ENCODE results near the gene CCNG2.

Gene CCNG2

DNA sequence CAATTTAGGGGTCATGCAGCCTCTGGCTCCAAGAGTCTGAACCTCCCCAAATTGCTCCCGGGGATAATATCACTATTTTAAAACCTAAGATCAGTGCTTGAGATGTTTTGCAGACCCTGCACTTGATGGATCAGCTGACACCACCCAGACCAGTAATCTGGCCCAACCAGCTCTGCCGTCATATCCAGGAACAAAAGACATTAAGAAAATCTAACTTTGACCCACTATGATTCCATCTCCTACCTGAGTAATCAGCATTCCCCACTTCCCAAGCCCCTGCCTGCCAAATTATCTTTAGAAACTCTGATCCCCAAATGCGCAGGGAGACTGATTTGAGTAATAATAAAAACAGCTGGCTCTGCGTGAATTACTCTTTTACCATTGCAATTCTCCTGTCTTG is 34.4 kb upstream of the CCNG2 start:
- TF ChIP-seq, protein P1, sequence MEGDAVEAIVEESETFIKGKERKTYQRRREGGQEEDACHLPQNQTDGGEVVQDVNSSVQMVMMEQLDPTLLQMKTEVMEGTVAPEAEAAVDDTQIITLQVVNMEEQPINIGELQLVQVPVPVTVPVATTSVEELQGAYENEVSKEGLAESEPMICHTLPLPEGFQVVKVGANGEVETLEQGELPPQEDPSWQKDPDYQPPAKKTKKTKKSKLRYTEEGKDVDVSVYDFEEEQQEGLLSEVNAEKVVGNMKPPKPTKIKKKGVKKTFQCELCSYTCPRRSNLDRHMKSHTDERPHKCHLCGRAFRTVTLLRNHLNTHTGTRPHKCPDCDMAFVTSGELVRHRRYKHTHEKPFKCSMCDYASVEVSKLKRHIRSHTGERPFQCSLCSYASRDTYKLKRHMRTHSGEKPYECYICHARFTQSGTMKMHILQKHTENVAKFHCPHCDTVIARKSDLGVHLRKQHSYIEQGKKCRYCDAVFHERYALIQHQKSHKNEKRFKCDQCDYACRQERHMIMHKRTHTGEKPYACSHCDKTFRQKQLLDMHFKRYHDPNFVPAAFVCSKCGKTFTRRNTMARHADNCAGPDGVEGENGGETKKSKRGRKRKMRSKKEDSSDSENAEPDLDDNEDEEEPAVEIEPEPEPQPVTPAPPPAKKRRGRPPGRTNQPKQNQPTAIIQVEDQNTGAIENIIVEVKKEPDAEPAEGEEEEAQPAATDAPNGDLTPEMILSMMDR (IDR thresholded peaks at IDR 0.05; ENCODE audit: insufficient read depth, missing control alignments) = no peak
- DNase-seq (ENCODE audit: insufficient read length, low spot score) (no peak), FAIRE-seq (no peak)

DNA sequence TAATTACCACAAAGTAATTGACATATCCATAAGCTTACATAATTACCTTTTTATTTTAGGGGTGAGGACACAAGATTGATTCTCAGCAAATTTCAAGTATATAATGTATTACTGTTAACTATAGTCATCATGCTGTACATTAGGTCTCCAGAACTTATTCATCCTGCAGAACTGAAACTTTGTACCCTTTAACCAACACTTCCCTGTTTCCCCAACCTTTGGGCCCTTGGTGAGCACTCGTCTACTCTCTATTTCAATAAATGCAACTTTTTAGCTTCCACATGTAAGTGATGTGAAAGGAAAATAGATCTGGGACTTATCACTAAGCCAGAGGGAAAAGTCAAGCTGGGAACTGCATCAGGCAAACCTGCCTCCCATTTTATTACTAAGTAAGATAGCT is 33.6 kb upstream of the CCNG2 start:
- DNase-seq (ENCODE audit: insufficient read length, low spot score) = no peak
- no peak for FAIRE-seq
- TF ChIP-seq, protein P1 (IDR thresholded peaks at IDR 0.05; ENCODE audit: insufficient read depth, missing control alignments) = no peak

DNA sequence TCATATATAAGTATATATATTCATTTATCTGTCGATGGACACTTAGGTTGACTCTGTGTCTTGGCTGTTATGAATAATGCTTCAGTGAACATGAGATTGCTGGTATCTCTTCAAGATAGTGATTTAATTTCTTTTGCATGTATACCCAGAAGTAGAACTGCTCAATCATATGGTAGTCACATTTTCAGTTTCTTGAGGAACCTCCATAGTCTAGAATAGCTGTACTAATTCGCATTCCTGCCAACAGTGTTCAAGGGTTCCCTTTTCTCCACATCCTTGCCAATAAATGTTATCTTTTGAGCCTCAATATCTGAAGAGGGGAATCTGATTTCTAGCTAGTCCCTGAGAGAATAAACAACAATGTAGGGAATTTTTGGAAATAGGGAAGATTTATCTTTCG is 32.4 kb upstream of the CCNG2 start:
- no peak for FAIRE-seq
- TF ChIP-seq, protein P1 (IDR thresholded peaks at IDR 0.05; ENCODE audit: insufficient read depth, missing control alignments) = no peak
- no peak for DNase-seq (ENCODE audit: insufficient read length, low spot score)

GRCh38 chr4:77125961-77126360 is 31.0 kb upstream of the CCNG2 start:
- DNase-seq (ENCODE audit: insufficient read length, low spot score) = no peak
- no peak for FAIRE-seq
- TF ChIP-seq, protein P1 (IDR thresholded peaks at IDR 0.05; ENCODE audit: insufficient read depth, missing control alignments) = no peak

DNA sequence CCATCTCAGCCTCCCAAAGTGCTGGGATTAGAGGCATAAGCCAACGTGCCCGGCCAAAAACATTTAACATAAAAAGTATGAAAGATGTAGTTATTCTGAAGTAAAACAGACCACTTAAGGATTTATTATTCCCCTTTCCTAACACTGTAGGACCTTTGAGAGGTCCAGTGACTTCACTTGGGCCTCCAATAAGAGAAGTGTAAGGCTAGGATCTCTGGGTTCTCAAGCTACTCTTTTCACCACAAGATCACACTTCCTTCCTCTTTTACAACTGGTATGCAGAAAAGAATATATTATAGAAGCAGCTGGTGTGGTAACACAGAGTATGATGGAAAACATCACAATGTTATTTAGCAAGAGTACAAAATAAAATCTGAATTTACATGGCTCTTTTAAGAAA is 30.2 kb upstream of the CCNG2 start:
- DNase-seq (ENCODE audit: insufficient read length, low spot score) = no peak

GRCh38 chr4:77127215-77127614 is 29.8 kb upstream of the CCNG2 start:
- DNase-seq (ENCODE audit: insufficient read length, low spot score) (no peak), FAIRE-seq (no peak)
- TF ChIP-seq, protein P1 (IDR thresholded peaks at IDR 0.05; ENCODE audit: insufficient read depth, missing control alignments) = no peak

More for the DNA sequence above, 30.2 kb upstream of the CCNG2 start:
- TF ChIP-seq, protein P1 (IDR thresholded peaks at IDR 0.05; ENCODE audit: insufficient read depth, missing control alignments) = no peak
- FAIRE-seq = no peak

DNA sequence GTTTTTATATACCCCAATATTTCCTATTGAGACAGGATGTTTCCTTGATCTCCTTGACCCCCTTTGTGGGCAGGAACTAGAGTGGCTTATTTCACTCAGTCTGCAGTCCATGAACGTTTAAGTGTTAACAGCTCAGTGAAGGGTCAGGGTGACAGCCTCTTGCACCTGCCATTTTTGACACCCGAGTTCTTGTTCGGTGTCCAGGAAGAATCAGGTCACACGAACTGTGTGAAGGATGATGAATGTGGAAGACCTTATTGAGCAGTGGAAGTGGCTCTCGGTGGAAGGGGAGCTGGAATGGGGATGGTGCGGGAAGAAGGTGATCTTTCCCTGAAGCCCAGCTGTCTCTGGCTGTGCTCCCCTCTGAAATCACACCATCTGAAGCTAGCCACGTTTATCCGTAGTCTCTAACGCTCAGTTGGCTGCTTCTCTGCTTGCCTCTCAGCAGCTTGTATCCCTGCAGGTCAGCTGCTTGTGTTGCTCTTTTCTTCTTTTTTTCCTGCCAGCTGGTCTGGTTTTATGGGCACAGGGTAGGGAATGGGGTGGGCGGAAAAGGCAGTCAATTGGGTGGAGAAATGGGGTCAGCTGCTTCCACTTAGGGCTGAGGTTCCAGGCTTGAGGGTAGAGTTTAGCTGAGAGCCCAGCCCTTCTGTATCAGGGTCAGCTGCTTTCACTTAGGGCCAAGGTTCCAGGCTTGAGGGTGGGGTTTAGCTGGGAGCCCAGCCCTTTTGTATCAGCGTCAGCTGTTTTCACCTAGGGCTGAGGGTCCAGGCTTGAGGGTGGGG is 29.0 kb upstream of the CCNG2 start:
- DNase-seq (ENCODE audit: insufficient read length, low spot score) (no peak), FAIRE-seq (no peak)
- TF ChIP-seq, protein P1 (IDR thresholded peaks at IDR 0.05; ENCODE audit: insufficient read depth, missing control alignments) = no peak

Data from D721Med (cell line).